Measurements from ENCODE around the gene CERS6.
"Not testable (repeated sequence)": the region's sequence is repeated elsewhere in the genome, so short reads cannot be mapped to it uniquely, and the experiment has no call there.

The CERS6 gene

DNA sequence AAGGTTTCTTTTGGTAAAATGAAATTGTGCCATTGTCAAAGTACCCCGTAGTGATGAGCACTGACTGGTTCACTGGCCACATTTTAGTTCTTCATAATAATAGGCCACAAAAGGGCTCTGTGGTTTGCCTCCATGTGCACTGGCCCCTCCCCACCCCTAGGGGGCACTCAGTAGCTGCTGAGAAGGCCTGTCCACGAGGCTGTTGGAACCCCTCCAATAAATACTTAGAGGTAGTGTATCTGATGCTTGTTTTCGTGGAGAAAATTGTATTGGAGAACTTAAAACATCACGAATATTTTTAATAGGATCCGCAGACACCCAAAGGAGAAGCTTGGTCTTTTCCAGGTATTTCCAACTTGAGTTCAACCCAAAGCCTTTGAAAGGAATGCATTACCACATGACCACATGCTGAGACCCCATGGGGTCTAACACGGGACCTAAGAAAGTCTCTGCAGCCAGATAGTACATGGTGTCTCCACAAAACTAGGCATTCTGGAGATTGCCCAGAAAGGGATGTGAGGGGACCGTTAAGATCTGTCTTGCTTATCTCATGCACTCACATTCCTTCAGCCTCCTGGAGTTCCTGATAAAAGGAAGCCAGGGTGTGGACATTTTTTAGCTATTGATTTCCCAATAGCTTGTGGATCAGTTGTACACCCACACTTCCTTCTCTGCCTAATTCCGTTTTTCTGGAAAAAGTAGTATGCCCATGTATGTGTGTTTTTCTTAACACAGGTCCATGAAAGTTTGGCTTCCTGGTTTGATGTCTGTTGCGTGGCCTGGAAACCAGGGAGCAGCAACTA is 317.8 kb downstream of the CERS6 start:
- peak; percentile 74 for DNase-seq (ENCODE audit: low spot score)

DNA sequence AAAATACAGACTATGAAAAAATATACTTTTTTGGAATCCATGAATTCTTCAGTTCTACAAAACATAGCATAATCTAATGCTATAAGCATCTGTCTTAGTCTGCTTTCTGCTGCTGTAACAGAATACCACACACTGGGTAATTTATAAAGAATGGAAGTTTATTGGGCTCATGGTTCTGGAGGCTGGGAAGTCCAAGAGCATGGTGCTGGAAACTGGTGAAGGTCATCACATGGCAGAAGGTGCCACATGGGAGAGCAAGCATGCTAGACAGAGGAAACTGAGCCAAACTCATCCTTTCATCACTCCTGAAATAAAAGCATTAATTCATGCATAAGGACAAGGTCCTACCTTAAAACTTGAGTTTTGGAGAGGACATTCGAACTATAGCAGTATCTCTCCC is 319.8 kb downstream of the CERS6 start:
- DNase-seq (ENCODE audit: low spot score) = no peak

DNA sequence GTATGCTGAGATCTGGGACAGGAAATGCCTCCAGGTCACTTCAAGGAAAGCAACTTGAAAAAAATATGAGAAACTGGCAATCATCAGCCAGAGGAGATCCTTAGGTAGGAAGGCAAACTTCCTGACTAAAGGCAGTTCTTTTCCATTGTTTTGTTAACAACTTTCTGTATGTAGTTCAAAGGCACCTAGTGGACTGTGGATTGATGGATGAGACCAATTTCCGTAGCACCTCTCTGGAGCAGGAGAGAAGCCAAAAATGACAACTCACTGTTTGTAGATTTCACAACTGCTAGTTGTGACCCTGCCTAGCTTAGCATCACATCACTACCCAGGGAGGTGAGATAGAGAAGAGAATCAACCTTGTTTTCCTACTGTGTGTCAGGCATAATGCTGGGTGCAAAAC is 324.6 kb downstream of the CERS6 start:
- DNase-seq (ENCODE audit: low spot score) = peak; percentile 67

DNA sequence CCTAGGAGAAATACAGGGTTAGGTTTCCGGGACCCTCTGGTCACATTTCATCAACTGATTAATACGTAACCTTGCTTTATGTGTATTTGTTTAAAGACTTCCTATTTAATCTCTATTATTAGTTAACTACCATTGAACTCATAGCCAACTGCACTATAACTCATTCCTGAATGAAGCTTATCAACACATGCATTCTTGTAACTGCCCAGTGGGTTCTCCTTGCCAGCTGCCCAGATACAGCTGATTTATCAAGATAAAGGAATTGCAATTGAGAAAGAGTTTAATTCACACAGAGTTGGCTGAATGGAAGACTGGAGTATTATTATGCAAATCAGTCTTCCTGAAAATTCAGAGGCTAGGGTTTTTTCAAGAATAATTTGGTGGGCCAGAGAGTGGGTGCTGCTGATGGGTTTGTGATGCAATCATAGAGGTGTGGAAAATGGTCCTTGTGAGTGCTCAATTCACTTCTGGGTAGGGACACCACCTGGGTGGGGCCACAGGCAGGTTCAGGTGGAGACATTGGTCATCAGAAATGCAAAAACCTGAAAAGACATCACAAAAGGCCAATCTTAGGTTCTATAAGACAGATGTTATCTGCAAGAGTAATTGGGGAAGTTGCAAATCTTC is 325.2 kb downstream of the CERS6 start:
- DNase-seq (ENCODE audit: low spot score) = no peak

DNA sequence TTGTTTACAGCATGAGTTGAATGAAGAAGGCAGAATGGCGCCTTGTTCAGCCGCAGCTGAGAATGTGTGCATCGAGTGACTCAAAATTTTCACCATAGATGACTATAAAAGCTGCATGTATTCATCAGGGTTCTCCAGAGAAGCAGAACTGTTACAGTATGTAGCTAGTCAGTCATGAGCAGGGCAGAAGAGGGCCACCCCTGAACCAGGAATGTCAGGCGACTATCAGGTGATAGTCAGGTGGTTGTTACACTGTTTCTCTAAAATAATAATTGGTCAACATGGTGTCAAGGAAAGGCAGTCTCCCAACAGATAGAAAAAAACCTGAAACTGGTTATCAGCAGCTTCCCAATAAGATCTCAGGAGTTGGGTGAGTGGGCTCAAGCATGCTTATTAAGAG is 326.2 kb downstream of the CERS6 start:
- DNase-seq (ENCODE audit: low spot score) = no peak

DNA sequence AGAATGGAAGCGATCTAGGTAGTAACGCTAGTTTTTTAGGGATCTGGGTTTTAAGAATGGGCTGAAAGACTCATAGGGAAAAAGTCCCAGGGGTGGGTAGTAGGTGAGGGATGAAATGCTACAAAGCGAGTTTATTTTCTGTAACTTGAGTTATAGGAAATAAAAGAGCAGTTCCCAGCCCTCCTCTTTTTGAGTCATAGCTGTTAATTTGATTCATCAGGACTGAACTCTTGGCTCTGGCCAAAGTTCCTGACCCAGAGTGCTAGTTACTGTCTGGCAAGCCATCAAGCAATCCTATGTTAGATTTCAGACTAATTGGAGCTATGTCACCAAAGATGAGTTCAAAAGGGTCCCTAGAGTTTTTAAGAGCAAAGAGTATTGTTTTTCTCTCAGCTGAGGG is 328.9 kb downstream of the CERS6 start:
- no peak for DNase-seq (ENCODE audit: low spot score)

DNA sequence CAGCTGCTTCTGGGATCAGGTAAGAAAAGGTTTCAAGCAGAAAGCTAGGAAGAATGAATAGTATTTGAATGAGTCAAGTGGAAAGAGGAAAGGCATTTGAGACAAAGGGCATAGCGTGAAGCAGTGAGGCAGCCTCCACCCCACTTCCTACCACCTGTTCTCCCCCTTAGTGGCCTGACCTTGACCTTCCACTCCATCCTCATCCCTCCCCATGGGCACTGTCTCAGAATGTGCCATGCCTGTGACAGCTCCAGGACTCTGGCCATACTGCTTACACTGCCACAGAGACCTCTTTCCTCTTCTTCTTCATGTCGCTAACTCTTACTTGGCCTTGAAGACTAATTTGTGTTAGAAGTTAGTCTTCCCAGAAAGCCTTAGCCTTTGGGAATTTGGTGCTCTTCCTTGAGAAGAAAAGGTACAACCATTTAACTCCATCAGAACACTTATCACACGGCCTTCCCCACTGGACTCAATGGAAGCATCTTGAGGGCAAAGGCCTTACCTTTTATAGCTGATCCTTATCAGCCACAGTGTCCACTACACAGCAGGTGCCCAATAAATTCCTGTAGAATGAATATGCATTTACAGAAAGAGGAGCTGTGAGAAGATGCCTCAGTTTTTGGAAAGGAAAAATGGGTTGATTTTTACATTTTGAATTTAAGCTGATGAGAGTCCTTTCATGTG is 331.2 kb downstream of the CERS6 start:
- no peak for DNase-seq (ENCODE audit: low spot score)

DNA sequence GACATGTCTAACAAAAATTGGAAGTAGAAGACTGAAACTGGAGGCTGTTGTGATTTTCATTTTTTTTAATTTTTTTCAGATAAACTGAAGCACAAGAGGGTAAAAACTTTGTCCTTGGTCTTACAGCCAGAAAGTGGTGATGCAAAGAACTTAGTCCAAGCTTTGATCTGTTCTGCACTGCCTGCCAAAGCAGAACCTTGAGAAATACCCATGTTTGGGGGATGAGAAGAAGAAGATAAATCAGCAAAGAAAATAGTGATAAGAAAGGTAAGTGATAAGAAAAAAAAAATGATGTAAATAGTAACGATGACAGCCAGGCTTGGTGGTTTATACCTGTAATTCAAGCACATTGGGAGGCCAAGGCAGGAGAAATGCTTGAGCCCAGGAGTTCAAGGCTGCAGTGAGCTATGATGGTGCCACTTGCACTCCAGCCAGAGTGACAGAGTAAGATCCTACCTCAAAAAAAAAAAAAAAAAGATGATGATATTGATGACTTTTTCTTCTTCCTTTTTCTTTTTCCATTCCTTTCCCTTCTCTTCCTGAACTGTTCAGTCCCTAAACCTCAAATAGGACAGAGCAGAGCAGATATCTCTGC is 331.8 kb downstream of the CERS6 start:
- no peak for DNase-seq (ENCODE audit: low spot score)

DNA sequence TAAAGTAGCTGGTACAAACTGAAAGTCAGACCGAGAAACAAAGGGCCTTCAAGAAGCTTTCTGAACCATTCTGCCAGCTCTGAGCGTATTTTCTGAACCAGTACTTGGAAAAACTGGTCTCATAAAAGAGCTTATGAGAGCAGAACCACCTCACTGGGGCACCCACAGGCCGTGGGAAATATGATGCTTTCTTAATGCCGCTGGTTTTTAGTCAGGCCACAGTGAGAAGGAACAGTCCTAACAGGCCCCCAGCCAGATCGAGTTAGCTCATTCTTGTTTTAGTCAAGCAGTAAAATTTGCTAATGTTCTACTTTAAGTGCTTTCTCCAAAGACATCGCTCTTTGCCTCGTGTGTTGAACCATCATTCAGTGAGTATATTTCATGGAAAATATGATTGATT is 333.7 kb downstream of the CERS6 start:
- no peak for DNase-seq (ENCODE audit: low spot score)

DNA sequence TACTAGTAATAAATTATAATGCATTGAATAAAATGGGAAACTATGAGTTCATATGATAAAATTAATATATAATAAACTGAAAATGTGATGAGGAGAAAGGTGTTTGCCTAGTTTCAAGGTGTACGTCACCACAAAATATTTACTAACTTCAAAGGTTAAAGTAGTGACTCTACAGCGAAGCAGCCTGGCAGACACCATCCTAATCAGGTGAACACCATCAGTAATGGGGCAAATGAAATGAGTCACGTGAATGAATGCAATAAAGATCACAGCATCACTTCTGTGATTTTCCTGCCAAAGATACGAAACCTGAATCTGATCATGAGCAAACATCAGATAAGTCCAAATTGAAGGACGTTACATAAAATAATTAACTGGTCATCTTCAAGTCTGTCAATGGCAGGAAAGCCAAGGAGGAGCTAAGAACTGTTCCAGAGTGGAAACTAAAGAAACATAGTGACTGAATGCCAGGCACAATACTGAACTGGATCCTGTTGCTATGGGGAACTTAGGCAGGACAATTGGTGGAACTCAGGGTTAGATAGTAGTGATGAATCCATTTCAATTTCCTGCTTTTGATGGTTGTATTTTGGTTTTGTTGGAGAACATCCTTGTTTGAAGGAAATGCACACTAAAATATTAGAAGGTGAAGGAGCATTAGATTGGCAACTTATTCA is 334.3 kb downstream of the CERS6 start:
- DNase-seq (ENCODE audit: low spot score) = no peak

DNA sequence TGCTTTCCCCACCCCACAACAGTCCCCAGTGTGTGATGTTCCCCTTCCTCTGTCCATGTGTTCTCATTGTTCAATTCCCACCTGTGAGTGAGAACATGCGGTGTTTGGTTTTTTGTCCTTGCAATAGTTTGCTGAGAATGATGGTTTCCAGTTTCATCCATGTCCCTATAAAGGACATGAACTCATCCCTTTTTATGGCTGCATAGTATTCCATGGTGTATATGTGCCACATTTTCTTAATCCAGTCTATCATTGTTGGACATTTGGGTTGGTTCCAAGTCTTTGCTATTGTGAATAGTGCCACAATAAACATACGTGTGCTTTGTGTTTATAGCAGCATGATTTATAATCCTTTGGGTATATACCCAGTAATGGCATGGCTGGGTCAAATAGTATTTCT is 335.1 kb downstream of the CERS6 start:
- not testable (repeated sequence) for DNase-seq (ENCODE audit: low spot score)

DNA sequence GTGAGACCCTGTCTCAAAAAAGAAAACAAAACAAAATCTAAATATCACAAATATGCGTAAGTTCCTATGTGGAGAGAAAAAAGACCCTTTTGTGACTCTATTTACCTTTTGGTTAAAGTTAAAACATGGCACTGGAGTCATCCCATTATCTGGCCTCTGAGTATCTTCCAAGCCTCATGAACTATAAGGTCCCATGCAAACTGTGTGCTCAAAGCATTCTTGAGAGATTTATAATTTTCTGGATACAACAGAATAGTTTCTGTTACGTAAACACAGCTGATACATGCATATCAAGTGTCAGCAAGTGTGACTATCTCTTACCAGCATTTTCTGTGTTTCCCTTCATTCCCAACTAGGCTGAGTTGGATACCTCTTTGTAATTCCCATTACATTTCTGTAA is 337.5 kb downstream of the CERS6 start:
- DNase-seq (ENCODE audit: low spot score) = no peak

DNA sequence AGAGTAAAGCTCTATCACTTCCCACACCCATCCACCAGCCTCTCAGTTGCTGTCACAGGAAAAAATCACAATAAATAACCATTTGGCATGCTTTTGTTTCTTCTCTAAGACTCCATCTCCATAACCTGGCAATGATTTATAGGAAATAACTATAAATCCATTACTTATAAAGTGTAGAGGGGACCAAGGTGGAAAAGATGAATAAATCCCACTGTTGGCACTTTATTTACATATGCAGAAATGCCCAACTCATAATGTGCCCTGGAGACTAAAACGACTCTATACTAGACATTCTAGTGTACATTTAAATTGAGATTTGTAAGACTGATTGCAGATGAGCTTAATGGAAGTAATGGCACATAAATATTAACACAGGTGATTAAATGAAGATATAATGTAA is 338.9 kb downstream of the CERS6 start:
- DNase-seq (ENCODE audit: low spot score) = no peak

DNA sequence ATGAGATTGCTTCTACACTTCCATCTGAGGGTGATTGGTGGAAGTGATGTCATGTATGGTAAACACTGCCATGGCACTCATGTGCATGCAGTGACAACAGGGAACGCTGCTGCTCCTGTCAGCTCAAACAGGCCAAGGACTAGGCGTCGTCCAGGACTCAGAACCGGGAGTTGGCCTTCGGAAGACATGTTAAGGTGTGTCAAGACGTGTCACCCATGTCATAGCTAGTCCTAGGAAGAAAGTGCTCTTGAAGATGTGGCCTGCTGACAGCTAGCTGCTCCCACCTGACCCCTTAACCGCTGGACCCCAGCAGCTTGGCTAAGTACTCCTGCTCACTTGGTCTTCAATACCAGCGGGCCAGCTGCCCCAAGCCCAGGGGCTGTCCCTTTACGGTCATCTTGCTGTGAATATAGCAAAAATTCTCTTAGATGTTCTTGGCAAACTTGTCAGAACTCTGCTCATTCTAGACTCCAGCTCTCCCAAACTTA is 340.1 kb downstream of the CERS6 start:
- DNase-seq (ENCODE audit: low spot score) = no peak

DNA sequence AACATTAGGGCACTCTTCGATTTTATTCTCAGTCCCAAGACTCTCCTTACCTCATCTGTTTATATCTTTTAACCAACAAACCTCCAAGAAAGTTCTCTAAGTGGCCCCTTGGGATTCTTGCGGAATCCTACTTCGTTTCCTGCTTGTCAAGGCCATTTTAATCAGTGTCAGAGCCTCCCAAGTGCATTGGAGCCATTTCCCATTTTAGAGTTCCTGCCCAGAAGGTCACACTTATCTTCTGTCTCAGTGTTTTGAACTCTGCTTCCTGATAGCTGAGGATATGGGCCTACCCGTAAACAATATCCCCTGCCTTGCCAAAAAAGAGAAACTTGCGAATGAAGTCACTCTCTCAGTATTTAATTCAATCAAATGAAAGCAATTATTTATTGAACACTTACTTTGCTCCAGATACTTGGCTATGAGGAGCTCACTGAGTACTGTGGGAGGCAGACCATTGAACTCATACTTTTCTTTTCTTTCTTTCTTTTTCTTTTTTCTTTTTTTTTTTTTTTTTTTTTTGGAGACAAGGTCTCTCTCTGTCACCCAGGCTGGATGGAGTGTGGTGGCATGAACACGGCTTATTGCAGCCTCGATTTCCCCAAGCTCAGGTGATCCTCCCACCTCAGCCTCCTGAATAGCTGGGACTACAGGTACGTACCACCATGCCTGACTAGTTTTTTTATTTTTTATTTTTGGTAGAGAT is 340.7 kb downstream of the CERS6 start:
- DNase-seq (ENCODE audit: low spot score) = no peak

DNA sequence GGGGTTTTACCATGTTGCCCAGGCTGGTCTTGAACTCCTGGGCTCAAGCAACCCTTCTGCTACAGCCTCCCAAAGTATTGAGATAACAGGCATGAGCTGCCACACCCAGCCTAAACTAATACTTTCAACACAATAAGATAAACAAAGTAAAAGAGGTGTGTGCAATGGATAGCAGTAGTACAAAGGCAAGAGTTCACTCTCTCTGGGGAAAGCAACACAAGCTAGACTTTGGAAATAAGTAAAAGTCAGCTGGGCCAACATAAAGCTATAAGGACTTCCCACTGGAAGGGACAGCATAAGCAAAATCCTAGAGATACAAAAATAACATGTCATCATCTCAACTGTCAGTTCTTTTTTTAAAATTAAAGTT is 341.2 kb downstream of the CERS6 start:
- DNase-seq (ENCODE audit: low spot score) = no peak

DNA sequence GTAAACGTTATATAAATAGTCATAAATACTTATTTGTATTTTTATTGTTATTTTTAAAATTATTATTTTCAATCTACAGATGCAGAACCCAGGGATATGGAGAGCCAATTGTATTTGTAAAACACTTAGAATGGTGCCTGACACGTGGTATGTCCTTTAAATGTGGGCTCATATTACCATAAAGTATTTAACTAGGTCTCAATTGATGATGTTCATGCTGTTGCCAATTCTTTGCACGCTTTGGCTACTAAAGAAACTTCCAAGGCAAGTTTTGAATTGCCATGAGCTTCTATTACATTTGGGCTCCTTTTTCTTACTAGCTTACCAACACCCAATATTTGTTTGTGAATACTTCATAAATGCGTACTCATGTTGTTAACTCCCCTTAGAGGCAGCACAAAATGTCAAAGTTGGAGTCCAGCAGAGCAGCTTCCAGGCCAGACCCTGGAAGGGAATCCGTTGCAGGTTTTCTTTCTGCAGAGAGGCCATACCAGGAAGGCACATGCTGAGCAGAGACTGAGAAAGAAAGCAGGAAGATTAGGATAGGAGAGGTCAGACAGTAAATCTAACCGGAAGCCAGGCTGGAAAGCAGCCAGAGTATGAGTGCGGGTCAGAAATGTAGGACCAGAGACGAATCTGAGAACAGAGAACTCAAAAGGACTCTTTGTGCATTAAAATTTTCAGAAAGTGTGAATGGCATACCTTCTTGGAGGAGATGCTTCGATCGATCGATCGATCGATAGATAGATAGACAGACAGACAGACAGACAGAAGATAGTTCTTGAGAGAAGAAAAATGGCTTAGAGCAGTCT is 342.2 kb downstream of the CERS6 start:
- DNase-seq (ENCODE audit: low spot score) = peak; percentile 10

DNA sequence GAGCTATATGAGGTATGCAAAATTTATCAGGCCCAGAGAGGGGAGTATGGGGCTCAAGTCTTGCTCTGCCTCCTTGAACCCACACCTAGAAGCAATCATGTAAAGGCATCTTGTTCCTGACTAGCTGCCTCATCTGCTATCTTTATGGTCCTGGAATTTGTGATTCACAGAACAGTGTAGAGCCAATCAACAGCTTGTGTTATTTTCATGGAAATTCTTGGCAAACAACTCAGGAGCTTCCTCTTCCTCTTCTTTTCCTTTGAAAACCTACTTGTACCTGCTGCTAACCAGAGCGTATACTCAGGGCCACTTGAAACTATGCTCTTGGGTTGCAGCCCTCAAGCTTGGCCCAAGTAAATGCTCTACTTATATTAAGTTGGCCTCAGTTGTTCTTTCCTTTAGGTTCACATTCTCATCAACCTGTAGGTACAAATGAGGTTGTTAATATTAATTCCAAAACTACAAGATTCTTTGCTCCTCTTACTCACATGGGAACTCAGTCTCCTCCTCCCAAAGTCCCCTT is 342.9 kb downstream of the CERS6 start:
- peak; percentile 18 for DNase-seq (ENCODE audit: low spot score)

DNA sequence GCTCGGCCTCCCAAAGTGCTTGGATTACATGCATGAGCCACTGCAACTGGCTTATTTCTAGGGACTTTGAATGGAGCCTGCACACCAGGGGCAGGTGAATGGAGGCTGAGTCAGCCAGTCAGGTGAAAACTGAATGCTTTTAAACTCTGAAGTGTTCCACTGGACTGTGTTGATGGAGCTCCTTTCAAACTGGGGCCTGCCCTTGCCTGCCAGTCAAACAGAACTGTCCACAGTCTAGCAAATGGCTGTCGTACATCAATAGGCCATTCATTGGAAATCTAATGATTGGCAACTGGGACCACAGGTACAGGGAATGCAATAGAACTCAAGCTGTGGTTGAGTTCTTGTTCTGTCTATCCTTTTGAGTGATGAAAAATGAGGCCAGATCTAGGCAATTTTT is 345.4 kb downstream of the CERS6 start:
- no peak for DNase-seq (ENCODE audit: low spot score)
